HG03175 (cell line): Measurements from ENCODE around the gene FOXC2.
A peak's percentile ranks its signal among the peaks of the same experiment; 100 is the strongest.
"Not testable (repeated sequence)": the region's sequence is repeated elsewhere in the genome, so short reads cannot be mapped to it uniquely, and the experiment has no call there.

Experiments
- ATAC-seq: cut with Tn5 transposase; IDR thresholded peaks from one replicate; pipeline ENCODE4 v1.9.1; 2021; ENCODE audit warnings: mild to moderate bottlenecking, moderate library complexity; ENCODE audit not compliant: unreplicated experiment

FOXC2 gene

GRCh38 chr16:86585821-86586611 lies 19.4 kb downstream of the FOXC2 start:
- no peak for ATAC-seq

GRCh38 chr16:86587487-86587886 lies 20.9 kb downstream of the FOXC2 start:
- ATAC-seq, result no peak

GRCh38 chr16:86587955-86588354 lies 21.3 kb downstream of the FOXC2 start:
- ATAC-seq, result not testable (repeated sequence)

- no peak for ATAC-seq
Observed at GRCh38 chr16:86590501-86591144, 24.0 kb downstream of the FOXC2 start.

GRCh38 chr16:86591270-86591669 lies 24.6 kb downstream of the FOXC2 start:
- ATAC-seq, result no peak

- no peak for ATAC-seq
Observed at GRCh38 chr16:86593913-86594620, 27.4 kb downstream of the FOXC2 start.

DNA sequence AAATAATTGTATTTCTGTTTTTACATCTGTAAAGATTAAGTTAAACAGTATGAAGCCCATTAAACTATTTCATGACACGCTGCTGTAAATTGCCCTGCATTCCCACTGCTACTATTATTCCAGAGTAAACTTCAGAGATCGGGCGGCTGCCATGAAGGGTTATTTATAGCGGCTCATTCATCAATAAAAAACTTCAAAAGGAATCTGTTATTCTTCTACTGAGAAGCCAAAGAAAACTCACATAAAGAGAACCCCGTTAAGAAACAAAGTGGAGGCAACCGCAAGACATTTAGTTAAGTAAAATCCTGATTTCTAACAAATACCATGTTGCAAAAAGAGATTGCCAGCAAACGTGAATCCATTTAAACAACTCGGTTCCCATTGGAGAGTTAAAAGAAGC lies 28.1 kb downstream of the FOXC2 start:
- ATAC-seq, result no peak

GRCh38 chr16:86595983-86596605 lies 29.5 kb downstream of the FOXC2 start:
- no peak for ATAC-seq

- no peak for ATAC-seq
Observed at GRCh38 chr16:86597126-86597879, 30.7 kb downstream of the FOXC2 start.

GRCh38 chr16:86597880-86598606 lies 31.4 kb downstream of the FOXC2 start:
- no peak for ATAC-seq

GRCh38 chr16:86598607-86599565 lies 32.3 kb downstream of the FOXC2 start:
- ATAC-seq, result no peak

DNA sequence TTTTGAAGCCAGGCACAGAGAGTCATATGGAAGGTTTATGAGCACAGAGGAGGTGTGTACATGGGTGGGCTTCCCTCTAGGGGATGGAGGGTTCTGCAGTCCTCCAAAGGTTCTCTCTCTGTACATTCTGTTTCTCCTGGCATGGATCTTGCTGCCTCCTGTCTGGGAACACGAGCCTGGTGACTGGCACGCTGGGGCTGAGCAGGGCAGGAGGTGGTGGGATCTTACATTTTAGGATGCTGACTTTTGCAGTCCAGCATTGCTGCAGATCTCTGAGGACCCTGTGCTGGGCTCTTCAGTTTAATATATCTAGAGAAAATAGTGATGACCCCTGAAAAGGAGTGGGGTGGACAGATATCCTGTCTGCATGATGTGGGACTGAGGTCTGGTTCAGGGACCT lies 34.7 kb downstream of the FOXC2 start:
- ATAC-seq, result no peak

GRCh38 chr16:86602521-86602920 lies 35.9 kb downstream of the FOXC2 start:
- ATAC-seq, result no peak

- ATAC-seq, result peak; percentile 88
Observed at GRCh38 chr16:86604436-86605193, 38.0 kb downstream of the FOXC2 start.

DNA sequence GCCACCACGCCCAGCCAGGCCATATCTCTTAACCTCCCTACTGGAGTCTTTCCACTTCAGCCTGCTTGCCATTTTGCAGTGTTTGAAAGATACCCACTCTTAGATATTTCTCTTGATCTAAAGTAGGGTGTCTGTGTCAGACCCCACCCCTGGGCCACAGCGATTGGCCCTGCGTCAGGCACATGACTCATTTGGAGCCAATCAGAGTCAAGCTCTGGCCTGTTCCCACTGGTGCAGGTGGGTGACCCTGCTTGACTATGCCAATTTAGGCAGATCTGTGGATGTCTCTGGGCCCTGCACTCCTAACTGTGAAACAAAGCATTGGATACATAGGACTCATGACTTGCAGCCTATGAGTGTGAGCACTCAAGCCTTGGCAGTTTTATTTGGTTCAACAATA lies 39.3 kb downstream of the FOXC2 start:
- ATAC-seq, result no peak

- no peak for ATAC-seq
Observed at GRCh38 chr16:86608301-86608747, 41.7 kb downstream of the FOXC2 start.

- no peak for ATAC-seq
Observed at GRCh38 chr16:86609115-86609514, 42.5 kb downstream of the FOXC2 start.

DNA sequence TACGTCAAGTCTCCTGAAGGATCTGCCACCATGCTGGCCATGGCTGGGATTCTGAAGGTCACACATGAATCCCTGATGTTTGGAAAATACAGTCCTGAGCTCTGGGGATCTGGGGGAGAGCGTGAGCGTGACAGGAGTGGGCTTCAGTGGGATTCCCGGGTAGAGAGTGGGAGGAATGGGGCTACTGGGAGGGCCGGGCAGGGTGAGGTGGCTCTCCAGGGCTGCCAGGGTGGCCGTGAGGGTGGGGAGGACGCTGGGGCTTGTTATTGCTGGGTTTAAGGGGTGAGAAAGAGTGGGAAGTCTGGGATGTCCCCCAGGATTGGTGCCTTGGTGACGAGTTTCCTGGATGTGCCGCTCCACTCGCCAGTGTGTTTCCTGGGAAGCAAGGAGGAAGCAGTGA lies 43.0 kb downstream of the FOXC2 start:
- ATAC-seq, result no peak
